GM11168 (cell line): ENCODE data around the gene LANCL3.
"Not testable (repeated sequence)": the region's sequence is repeated elsewhere in the genome, so short reads cannot be mapped to it uniquely, and the experiment has no call there.

Experiments
- in situ Hi-C: fragments of 300-500 bp; cut with MboI; formaldehyde crosslinking; loops from one replicate; pipeline ENCODE4 v1.12.0; 2022; ENCODE audit warnings: low sequenced_read_pairs; ENCODE audit not compliant: unreplicated experiment

LANCL3 gene

DNA sequence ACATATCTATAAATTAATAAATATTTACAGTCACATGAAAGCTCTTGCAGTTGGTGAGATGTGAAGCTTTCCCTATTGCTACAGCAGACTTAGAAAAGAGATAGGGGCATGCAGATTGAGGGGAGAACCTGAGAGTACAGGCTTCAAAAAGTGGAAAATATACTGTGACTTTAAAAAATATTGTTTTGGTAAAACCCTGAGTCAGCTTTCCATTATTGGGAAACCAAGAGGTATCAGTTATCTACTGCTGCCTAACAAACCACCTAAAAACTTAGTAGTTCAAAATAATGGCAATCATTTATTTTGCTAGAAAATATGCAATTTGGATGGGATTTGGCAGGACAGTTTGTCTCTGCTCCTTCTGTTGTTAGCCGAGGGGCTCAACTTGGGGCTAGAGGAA lies 38.3 kb downstream of the LANCL3 start:
- in situ Hi-C loops = no loop called here

- in situ Hi-C loops = no loop called here
Measured at GRCh38 chrX:37613933-37614332, 42.5 kb downstream of the LANCL3 start.

DNA sequence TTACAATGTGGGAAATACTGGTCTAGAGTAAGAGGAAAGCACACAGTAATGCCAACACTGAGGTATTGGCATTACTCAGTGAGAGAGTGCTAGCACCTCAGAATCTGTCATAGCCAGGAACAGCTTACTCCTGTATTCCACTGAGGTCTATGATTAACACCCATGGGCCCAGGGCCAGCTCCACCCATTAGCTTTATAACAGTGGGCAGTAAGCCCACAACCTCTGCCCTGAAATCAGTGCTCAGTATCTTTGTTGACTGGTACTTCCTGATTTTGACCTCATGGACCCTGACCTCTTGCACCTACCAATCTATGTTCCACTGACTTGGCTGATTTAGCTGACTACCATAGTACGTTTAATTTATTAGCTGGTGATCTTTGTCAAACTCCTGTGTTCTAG lies 56.1 kb downstream of the LANCL3 start:
- in situ Hi-C loops = no loop called here

DNA sequence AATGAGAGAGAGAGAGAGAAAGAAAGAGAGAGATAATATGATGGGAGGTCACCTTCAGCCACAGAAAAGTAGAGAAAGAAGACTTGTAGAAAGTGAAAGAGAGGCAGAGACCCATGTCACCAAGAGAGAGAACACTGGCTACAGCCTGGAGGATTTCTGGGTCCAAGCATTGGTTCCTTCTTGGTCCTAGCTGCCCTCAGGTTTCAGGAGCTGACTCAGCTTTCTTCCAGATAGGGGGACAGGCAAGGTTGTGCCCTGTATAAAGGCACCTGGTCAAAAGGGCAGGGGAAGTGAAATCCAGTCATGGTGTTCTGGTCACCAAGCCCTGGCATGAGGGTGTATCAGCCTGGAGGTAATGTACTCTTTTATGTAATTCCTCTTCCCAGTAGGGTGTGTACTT lies 66.6 kb downstream of the LANCL3 start:
- in situ Hi-C loops = no loop called here

- in situ Hi-C loops = no loop called here
Measured at GRCh38 chrX:37640142-37640541, 68.7 kb downstream of the LANCL3 start.

DNA sequence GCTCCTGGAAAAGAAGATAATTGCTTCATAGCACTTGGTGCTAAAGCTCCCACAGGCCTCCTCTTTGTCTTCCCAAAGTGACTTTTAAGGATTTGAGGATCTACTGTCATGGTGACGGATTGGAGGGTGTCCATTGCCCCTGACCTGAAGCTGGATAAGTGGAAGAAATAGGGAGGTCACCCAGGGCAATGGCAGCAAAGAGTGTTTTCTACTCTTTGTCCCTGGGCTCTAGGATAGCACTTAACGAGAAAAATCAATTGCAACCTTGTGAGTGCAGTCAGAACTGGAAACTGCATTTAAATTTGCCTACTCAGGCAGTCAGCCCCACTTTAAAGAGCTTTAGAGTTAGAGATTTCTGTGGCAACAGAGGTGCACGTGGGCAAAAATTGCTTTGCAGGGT lies 70.4 kb downstream of the LANCL3 start:
- in situ Hi-C loops = no loop called here

GRCh38 chrX:37644381-37645305 lies 73.2 kb downstream of the LANCL3 start:
- in situ Hi-C loops = no loop called here

DNA sequence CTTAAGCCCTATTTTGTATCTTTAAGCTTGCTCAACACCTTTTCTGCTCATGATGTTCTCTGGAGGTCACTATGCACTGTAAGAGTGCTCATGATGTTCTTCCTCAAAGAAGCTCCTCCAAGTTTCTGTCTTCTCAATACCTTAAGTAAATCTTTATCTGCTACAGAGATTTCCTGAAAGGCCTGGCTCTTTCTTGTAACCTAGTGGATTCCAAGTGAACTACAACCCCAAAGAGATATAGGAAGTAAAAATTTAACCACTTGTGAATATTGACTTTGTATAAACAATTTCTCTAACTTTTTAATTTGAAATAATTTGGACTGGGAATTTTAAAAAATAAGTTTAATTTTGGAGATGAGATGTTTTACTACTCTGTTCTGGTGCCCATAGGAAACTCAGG lies 74.8 kb downstream of the LANCL3 start:
- in situ Hi-C loops = no loop called here

GRCh38 chrX:37650879-37651278 lies 79.4 kb downstream of the LANCL3 start:
- in situ Hi-C loops = not testable (repeated sequence)

GRCh38 chrX:37651921-37652452 lies 80.5 kb downstream of the LANCL3 start:
- in situ Hi-C loops = no loop called here

GRCh38 chrX:37652589-37653231 lies 81.2 kb downstream of the LANCL3 start:
- in situ Hi-C loops = no loop called here

- in situ Hi-C loops = no loop called here
Measured at GRCh38 chrX:37653397-37654085, 82.1 kb downstream of the LANCL3 start.

DNA sequence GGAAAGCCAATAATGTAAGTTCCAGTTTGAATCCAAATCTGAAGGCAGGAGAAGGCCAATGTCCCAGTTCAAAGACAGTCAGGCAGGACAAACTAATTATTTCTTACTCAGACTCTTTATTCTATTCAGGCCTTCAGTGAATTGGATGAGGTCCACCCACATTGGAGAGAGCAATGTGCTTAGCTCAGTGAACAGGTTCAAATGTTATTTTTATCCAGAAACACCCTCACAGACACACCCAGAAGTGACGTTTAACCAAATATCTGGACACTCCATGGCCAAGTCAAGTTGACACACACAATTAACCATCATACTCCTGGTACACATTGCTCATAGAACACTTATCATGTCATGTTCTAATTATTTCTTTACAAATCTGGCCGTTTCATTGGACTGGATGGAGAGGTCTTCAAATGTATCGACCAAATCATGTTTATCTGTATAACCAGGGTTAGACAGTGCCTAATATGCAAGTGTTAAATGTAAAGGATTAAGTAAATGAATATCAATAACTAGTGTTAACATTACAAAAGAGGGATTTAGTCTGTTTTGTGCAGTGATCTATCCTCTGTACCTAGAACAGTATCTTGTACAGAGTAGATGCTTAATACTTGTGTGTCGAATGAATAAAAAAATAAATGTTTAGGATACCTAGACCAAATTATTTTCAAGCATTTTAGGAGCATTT lies 87.0 kb downstream of the LANCL3 start:
- in situ Hi-C loops = no loop called here

DNA sequence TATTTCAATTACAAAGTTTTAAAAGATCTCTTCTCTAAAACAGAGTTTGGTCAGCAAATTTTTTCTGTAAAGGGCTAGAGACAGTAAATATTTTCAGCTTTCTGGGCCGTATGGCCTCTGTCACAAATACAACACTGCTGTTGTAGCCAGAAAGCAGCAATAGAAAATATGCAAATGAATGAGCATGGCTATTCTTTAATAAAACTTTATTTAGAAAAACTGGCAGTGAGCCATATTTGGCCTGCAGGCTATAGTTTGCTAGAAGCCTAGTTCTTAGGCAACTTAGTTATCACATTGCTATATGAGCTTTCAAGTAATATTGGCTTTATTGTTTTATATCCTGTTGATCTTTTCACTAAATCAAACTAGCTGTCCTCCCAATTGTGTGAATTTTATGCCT lies 87.6 kb downstream of the LANCL3 start:
- in situ Hi-C loops = no loop called here

GRCh38 chrX:37662181-37662580 lies 90.7 kb downstream of the LANCL3 start:
- in situ Hi-C loops = no loop called here

DNA sequence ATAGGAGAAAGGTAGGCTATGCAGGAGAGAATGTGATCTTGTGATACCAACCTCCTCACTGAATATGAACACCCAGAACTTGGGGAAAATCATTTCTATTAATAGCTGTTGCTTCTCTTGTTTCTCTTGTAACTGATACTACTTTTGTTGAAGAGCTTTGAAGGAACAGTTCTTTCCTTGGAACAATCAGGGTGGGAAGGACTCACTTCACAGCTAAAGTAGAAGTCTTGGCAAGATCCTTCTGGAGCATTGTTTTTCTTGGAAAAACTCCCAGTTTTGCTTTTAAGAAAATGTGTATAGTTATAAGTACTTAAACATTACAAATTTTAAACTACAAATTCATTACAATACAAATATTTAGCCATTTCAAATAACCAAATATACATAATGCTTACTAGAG lies 95.1 kb downstream of the LANCL3 start:
- in situ Hi-C loops = no loop called here

DNA sequence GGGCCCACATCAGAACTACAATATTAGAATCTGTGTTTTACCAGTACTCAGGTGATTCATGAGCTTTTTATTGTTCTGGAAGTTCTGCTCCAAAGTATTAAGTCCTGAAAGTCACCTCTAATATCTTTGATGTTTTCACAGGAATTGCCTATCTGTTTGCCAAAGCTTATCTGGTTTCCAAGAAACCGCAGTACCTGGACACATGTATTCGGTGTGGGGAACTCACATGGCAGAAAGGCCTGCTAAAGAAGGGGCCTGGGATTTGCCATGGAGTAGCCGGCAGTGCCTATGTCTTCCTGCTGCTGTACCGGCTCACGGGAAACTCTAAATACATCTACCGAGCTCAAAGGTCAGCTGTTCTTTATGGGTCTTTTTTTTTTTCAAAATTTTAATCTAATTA lies 95.7 kb downstream of the LANCL3 start:
- in situ Hi-C loops = no loop called here

DNA sequence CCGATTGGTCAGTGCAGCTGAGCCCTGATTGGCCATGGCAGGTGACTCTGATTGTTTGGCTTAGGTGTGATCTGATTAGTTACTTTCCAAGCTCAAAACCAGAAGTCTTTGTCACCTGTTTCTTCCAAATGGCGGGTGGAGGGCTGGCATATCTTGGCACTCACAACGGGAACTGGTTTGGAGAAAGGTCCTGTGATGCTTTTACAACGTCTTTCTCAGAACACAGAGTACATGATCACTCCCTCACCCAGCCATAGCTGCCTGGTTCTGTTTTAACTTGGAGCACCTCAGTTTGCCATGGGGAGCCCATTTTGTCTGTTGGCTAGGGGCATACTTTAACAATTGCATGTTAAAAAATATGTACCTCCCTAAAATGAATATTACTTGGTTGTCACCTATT lies 101.1 kb downstream of the LANCL3 start:
- in situ Hi-C loops = no loop called here

GRCh38 chrX:37676811-37677210 lies 105.3 kb downstream of the LANCL3 start:
- in situ Hi-C loops = no loop called here

DNA sequence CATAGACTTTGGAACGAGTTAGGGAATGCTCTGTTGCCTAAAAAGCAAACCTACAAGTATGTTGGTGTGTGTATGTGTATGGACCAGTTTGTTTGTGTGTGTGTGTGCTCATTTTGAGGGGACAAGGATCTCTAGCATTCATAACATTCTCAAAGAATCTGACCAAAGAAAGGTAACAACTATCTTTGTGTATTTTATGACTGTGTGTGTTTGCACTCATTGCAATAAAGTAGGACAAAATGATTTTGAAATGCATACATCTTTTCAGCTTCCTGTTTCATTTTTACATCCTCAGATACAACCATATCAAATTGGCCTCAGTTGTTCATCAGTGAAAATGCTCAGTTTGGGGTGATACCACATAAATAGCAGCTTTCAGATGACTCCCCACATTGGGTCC lies 105.8 kb downstream of the LANCL3 start:
- in situ Hi-C loops = no loop called here
